ENCODE results near the gene DGKI. TPM values are rescaled to one million over a fixed set of nuclear protein-coding genes. Genes with fewer than 3 reads are reported as not detected.

Gene DGKI
- total and polyA plus RNA-seq, 4 donors, result 0.01 to 0.37 (median 0.31) TPM

- Histone ChIP-seq H3K27me3 (ENCODE audit: control insufficient read depth in 4 of 4, insufficient read depth in 4 of 4, low read length in 3 of 4) (no peaks in the 10 kb centered on the region), H3K4me1 (ENCODE audit: control insufficient read depth in 4 of 4, insufficient read depth in 4 of 4, low read length in 3 of 4) (no peaks in the 10 kb centered on the region), H3K9ac (ENCODE audit: low read depth in 1 of 2, low read length in 2 of 2) (no peak overlapping the region), H3K36me3 (ENCODE audit: control insufficient read depth in 4 of 4, insufficient read depth in 3 of 4, low read depth in 1 of 4, low read length in 3 of 4) (no peaks in the 10 kb centered on the region), H3K4me3 (ENCODE audit: low read depth in 1 of 3, low read length in 3 of 3) (no peak overlapping the region), H3K9me3 (ENCODE audit: control insufficient read depth in 4 of 4, low read length in 3 of 4) (no peaks in the 10 kb centered on the region), H3K27ac (ENCODE audit: low read depth in 1 of 2, low read length in 2 of 2) (no peak overlapping the region)
- no peak for TF ChIP-seq YY1 (IDR thresholded peaks at IDR 0.05)
- TF ChIP-seq JUND (IDR thresholded peaks at IDR 0.05), result no peak
- no peak for TF ChIP-seq MAX (IDR thresholded peaks at IDR 0.05)
- TF ChIP-seq HNF4G (IDR thresholded peaks at IDR 0.05), result no peak
- TF ChIP-seq TAF1 (conservative IDR thresholded peaks at IDR 0.05), result no peak
- TF ChIP-seq REST (IDR thresholded peaks at IDR 0.05), result no peak
- no peak for TF ChIP-seq RAD21 (IDR thresholded peaks at IDR 0.05)
- no peak for TF ChIP-seq FOXA2 (IDR thresholded peaks at IDR 0.05)
- no peak for TF ChIP-seq RXRA (IDR thresholded peaks at IDR 0.05)
- TF ChIP-seq, protein P1, sequence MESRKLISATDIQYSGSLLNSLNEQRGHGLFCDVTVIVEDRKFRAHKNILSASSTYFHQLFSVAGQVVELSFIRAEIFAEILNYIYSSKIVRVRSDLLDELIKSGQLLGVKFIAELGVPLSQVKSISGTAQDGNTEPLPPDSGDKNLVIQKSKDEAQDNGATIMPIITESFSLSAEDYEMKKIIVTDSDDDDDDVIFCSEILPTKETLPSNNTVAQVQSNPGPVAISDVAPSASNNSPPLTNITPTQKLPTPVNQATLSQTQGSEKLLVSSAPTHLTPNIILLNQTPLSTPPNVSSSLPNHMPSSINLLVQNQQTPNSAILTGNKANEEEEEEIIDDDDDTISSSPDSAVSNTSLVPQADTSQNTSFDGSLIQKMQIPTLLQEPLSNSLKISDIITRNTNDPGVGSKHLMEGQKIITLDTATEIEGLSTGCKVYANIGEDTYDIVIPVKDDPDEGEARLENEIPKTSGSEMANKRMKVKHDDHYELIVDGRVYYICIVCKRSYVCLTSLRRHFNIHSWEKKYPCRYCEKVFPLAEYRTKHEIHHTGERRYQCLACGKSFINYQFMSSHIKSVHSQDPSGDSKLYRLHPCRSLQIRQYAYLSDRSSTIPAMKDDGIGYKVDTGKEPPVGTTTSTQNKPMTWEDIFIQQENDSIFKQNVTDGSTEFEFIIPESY (IDR thresholded peaks at IDR 0.05), result no peak
- no peak for DNase-seq (ENCODE audit: low spot score)
- WGBS, result 87% methylated on average over 11 of the region's 11 CpGs
Measured at GRCh38 chr7:137474540-137475026, 372.2 kb downstream of the DGKI start.

- no peak overlapping the region for H3K9ac ChIP-seq (ENCODE audit: low read depth in 1 of 2, low read length in 2 of 2)
- no peaks in the 10 kb centered on the region for H3K9me3 ChIP-seq (ENCODE audit: control insufficient read depth in 4 of 4, low read length in 3 of 4)
- 72% methylated on average over 3 of the region's 3 CpGs for WGBS
- TF ChIP-seq REST (IDR thresholded peaks at IDR 0.05), result no peak
- no peak for TF ChIP-seq HNF4G (IDR thresholded peaks at IDR 0.05)
- TF ChIP-seq ATF3 (IDR thresholded peaks at IDR 0.05), result no peak
- no peak for TF ChIP-seq SP1 (IDR thresholded peaks at IDR 0.05)
- H3K27me3 ChIP-seq (ENCODE audit: control insufficient read depth in 4 of 4, insufficient read depth in 4 of 4, low read length in 3 of 4), result no peaks in the 10 kb centered on the region
- no peaks in the 10 kb centered on the region for H3K36me3 ChIP-seq (ENCODE audit: control insufficient read depth in 4 of 4, insufficient read depth in 3 of 4, low read depth in 1 of 4, low read length in 3 of 4)
- H3K4me1 ChIP-seq (ENCODE audit: control insufficient read depth in 4 of 4, insufficient read depth in 4 of 4, low read length in 3 of 4), result no peaks in the 10 kb centered on the region
- no peak overlapping the region for H3K4me3 ChIP-seq (ENCODE audit: low read depth in 1 of 3, low read length in 3 of 3)
- no peak for DNase-seq (ENCODE audit: low spot score)
- H3K27ac ChIP-seq (ENCODE audit: low read depth in 1 of 2, low read length in 2 of 2), result no peak overlapping the region
Measured at GRCh38 chr7:137471128-137471527, 375.6 kb downstream of the DGKI start.
